CD4-positive, CD25-positive, alpha-beta regulatory T cell (primary cell): Measurements from ENCODE around the gene OR10Z1. TPM values are rescaled to one million over a fixed set of nuclear protein-coding genes. Genes with fewer than 3 reads are reported as not detected.
A peak's percentile ranks its signal among the peaks of the same experiment; 100 is the strongest.

Experiments
- ATAC-seq, 2 donors: fragments of 150-1000 bp; cut with Tn5 transposase; one replicate each; pipeline ENCODE4 v1.10.0; 2021; ENCODE audit warnings: low read depth in 2 of 2, moderate number of reproducible peaks in 2 of 2, moderate library complexity in 1 of 2
- DNase-seq, 3 donors: peaks; one replicate each; pipeline versions ENCODE4 v3.0.0 to v3.0.0-alpha.2; 2012 to 2022; ENCODE audit warnings: mixed read lengths in 1 of 3
- H3K27ac ChIP-seq: one replicate; pipeline ENCODE4 v1.7.0; 2013; ENCODE audit warnings: mild to moderate bottlenecking, low read length; ENCODE audit not compliant: insufficient read depth, poor library complexity, severe bottlenecking
- H3K27me3 ChIP-seq: one replicate; pipeline ENCODE4 v1.7.0; 2013; ENCODE audit warnings: low read length; ENCODE audit not compliant: control insufficient read depth, insufficient read depth
- H3K36me3 ChIP-seq: one replicate; pipeline ENCODE4 v1.7.0; 2013; ENCODE audit warnings: mild to moderate bottlenecking, low read length, moderate library complexity; ENCODE audit not compliant: control insufficient read depth, insufficient read depth
- H3K4me1 ChIP-seq: 2 replicates; pipeline ENCODE4 v1.7.0; 2013; ENCODE audit warnings: mild to moderate bottlenecking, low read length; ENCODE audit not compliant: insufficient read depth, control insufficient read depth, poor library complexity, severe bottlenecking
- H3K4me3 ChIP-seq: one replicate; pipeline ENCODE4 v1.7.0; 2013; ENCODE audit warnings: low read depth, mild to moderate bottlenecking, low read length, moderate library complexity
- H3K9me3 ChIP-seq, 2 experiments: 1 replicate in 1 of 2; 2 replicates in 1 of 2; pipeline ENCODE4 v1.7.0; 2013; ENCODE audit warnings: low read length in 2 of 2, mild to moderate bottlenecking in 1 of 2, moderate library complexity in 1 of 2; ENCODE audit not compliant: control insufficient read depth in 2 of 2
- H3K27ac Mint-ChIP-seq, 3 donors: one replicate each; pipeline ENCODE4 v1.8.0; 2020 to 2022; ENCODE audit warnings: mild to moderate bottlenecking in 3 of 3, mixed read lengths in 3 of 3, moderate library complexity in 2 of 3
- H3K27me3 Mint-ChIP-seq: one replicate; pipeline ENCODE4 v1.8.0; 2022; ENCODE audit warnings: mild to moderate bottlenecking, mixed read lengths
- H3K36me3 Mint-ChIP-seq: one replicate; pipeline ENCODE4 v1.8.0; 2020; ENCODE audit warnings: mixed read lengths
- H3K4me1 Mint-ChIP-seq, 4 donors: one replicate each; pipeline ENCODE4 v1.8.0; 2020 to 2022; ENCODE audit warnings: mixed read lengths in 4 of 4, mild to moderate bottlenecking in 1 of 4
- H3K4me3 Mint-ChIP-seq, 4 donors: one replicate each; pipeline ENCODE4 v1.8.0; 2020 to 2022; ENCODE audit warnings: mild to moderate bottlenecking in 4 of 4, mixed read lengths in 4 of 4, moderate library complexity in 3 of 4
- H3K9me3 Mint-ChIP-seq, 7 donors: one replicate each; pipeline ENCODE4 v1.8.0; 2020 to 2022; ENCODE audit warnings: mixed read lengths in 7 of 7, mild to moderate bottlenecking in 3 of 7, moderate library complexity in 2 of 7
- polyA plus RNA-seq, 4 donors: library from polyadenylated mRNA; unstranded; fragments of 300-500 nt; fragmentation: Illumina TruSeq; gene quantifications; one replicate each; pipeline ENCODE4 v1.2.3, GENCODE V29; 2021
- total RNA-seq: library from RNA; stranded (reverse); gene quantifications from one replicate; pipeline ENCODE4 v1.2.3, GENCODE V29; 2022

Gene OR10Z1
- total and polyA plus RNA-seq, 5 donors from 2014 or later: not detected

DNA sequence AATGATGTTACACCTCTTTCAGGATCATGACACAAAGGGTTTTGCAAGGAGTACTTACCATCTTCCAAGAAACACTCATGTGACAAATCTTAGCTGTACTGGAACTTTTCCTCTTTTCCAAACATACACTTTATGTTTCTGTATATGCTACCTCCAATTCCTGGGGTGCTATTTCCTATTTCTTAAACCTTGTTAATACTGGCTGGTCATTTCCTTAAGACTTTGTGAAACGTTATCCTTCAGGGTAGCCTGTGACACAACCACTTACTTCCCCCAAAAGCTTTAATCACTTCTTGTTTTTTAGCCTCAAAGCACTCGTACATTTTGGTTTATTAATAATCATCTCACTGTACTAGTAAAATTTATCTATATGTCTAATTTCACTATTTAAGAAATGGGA is 39.4 kb downstream of the OR10Z1 start:
- Mint-ChIP-seq H3K9me3 (peaks cover 0 to 4% (median 0%) of the 10 kb centered on the region in 7 donors), H3K36me3 (no peaks in the 10 kb centered on the region), H3K27me3 (no peaks in the 10 kb centered on the region), H3K27ac (no peak overlapping the region), H3K4me3 (no peak overlapping the region), H3K4me1 (peaks cover 0 to 14% (median 11%) of the 10 kb centered on the region in 4 donors)
- H3K4me1 ChIP-seq: peaks cover 7% of the 10 kb centered on the region
- DNase-seq (no peak), ATAC-seq (no peak)
- no peaks in the 10 kb centered on the region for H3K9me3 ChIP-seq
- no peaks in the 10 kb centered on the region for H3K36me3 ChIP-seq
- H3K27ac ChIP-seq: no peak overlapping the region
- H3K4me3 ChIP-seq: no peak overlapping the region
- no peaks in the 10 kb centered on the region for H3K27me3 ChIP-seq

DNA sequence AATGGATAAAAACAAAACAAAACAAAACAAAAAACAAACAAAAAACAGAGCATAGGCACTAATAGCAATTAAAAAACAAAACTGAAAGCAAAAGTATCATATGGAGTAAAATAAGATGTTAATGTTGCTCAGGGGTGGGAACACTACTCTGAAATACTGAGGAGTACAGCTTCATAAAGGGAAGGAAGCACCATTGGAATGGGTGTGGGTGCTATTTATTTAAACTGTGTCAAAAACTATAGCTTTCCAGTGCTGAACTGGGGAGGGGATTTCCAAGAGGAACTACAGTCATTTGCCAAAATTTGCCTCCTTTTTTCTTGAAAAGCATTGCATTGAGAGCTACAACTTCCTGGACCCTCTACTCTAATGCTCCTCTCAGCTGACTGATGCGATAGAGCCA is 41.4 kb downstream of the OR10Z1 start:
- no peak overlapping the region for H3K27ac ChIP-seq
- H3K4me3 Mint-ChIP-seq: peak overlapping the region in 1 of 4 donors; percentile 11
- H3K4me1 Mint-ChIP-seq: peaks cover 0 to 14% (median 11%) of the 10 kb centered on the region in 4 donors
- ATAC-seq (no peak), DNase-seq (no peak)
- no peaks in the 10 kb centered on the region for H3K36me3 ChIP-seq
- no peaks in the 10 kb centered on the region for H3K27me3 Mint-ChIP-seq
- H3K27ac Mint-ChIP-seq: no peak overlapping the region
- H3K9me3 Mint-ChIP-seq: peaks cover 0 to 4% (median 0%) of the 10 kb centered on the region in 7 donors
- H3K27me3 ChIP-seq: no peaks in the 10 kb centered on the region
- peak overlapping the region; percentile 19 for H3K4me3 ChIP-seq
- no peaks in the 10 kb centered on the region for H3K36me3 Mint-ChIP-seq
- no peaks in the 10 kb centered on the region for H3K9me3 ChIP-seq
- peaks cover 7% of the 10 kb centered on the region for H3K4me1 ChIP-seq

DNA sequence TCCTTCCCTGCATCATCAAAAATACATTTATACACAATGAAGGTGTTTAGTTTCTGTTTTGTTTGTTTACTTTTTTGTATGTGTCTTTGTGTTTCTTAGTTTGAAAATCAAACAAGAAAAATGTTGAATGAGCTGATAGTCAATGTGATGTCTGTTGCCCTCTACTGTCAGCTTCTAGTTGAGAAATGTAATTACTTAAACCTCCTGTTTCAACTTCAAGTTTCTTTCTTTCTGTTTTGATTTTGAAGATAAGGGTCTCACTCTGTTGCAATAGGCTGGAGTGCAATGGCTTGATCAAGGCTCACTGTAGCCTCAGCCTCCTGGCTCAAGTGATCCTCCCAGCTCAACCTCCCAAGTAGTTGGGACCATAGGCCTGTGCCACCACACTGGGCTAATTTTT is 44.0 kb downstream of the OR10Z1 start:
- ATAC-seq (no peak), DNase-seq (no peak)
- Mint-ChIP-seq H3K36me3 (no peaks in the 10 kb centered on the region), H3K27me3 (peaks cover 5% of the 10 kb centered on the region), H3K4me1 (peaks cover 0 to 14% (median 11%) of the 10 kb centered on the region in 4 donors), H3K9me3 (peaks cover 0 to 2% (median 0%) of the 10 kb centered on the region in 7 donors), H3K4me3 (no peak overlapping the region), H3K27ac (no peak overlapping the region)
- Histone ChIP-seq H3K27me3 (no peaks in the 10 kb centered on the region), H3K36me3 (no peaks in the 10 kb centered on the region), H3K9me3 (no peaks in the 10 kb centered on the region), H3K4me1 (peaks cover 7% of the 10 kb centered on the region), H3K4me3 (no peak overlapping the region), H3K27ac (no peak overlapping the region)

DNA sequence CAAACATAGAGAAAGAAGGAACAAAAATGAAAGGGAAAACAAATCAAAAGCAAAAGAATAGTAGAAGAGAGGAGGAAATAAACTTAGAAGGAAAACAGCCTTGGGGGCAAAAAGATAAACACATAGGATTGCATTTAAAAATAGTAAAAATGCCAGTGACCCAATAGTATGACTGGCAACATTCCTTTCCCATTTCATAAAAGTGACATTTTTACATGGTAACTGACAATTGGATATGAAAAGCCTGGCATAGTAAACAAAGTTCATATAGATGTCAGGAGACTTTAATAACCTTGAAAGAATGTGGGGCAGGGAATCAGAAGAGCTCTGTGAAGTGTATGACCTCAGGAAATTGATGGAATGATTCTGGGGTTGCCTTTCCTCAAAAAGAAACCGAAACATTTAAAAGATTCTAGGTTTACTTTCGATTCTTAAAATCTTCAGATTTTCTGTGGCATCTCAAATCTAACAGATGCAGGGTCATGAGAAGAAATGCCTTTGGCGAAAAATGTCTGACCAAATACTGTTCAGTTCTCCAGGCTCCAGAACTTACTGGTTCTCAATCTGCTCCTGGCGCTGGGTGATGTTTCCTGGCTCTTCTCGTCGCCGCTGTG is 47.8 kb downstream of the OR10Z1 start:
- no peak overlapping the region for H3K27ac ChIP-seq
- Mint-ChIP-seq H3K36me3 (no peaks in the 10 kb centered on the region), H3K4me1 (no peaks in the 10 kb centered on the region), H3K27me3 (peaks cover 11% of the 10 kb centered on the region), H3K27ac (peak overlapping the region in 1 of 3 donors; percentile 54), H3K4me3 (peak overlapping the region in 2 of 4 donors; percentile 2 to 27), H3K9me3 (peaks cover 0 to 3% (median 0%) of the 10 kb centered on the region in 7 donors)
- H3K27me3 ChIP-seq: no peaks in the 10 kb centered on the region
- no peak for ATAC-seq
- no peaks in the 10 kb centered on the region for H3K4me1 ChIP-seq
- peak overlapping the region; percentile 20 for H3K4me3 ChIP-seq
- no peaks in the 10 kb centered on the region for H3K36me3 ChIP-seq
- DNase-seq: no peak
- H3K9me3 ChIP-seq: no peaks in the 10 kb centered on the region

DNA sequence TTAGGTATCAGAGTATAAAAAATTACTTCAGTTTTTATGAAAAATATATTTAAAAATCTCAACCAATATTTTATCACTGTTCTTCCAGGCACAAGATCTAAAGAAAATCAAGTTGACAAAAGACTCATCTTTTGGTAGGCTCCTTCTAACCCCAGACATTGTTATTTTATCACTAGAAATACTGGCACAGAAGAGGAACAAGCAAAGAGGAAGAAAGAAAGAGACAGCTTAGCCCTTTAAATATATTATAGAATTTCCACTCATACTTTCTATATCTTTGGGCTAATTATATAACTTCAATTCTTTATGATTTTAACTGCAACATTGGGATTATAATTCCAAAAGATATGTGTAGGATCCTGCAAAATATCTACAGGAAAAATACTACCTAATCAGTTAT is 49.0 kb downstream of the OR10Z1 start:
- no peak overlapping the region for H3K4me3 Mint-ChIP-seq
- H3K27me3 Mint-ChIP-seq: peaks cover 11% of the 10 kb centered on the region
- H3K4me1 Mint-ChIP-seq: no peaks in the 10 kb centered on the region
- no peaks in the 10 kb centered on the region for H3K4me1 ChIP-seq
- no peak for DNase-seq
- H3K27me3 ChIP-seq: no peaks in the 10 kb centered on the region
- no peaks in the 10 kb centered on the region for H3K36me3 ChIP-seq
- no peak overlapping the region for H3K4me3 ChIP-seq
- no peaks in the 10 kb centered on the region for H3K9me3 ChIP-seq
- no peaks in the 10 kb centered on the region for H3K36me3 Mint-ChIP-seq
- no peak overlapping the region for H3K27ac Mint-ChIP-seq
- no peak for ATAC-seq
- H3K27ac ChIP-seq: no peak overlapping the region
- H3K9me3 Mint-ChIP-seq: peaks cover 0 to 3% (median 0%) of the 10 kb centered on the region in 7 donors

DNA sequence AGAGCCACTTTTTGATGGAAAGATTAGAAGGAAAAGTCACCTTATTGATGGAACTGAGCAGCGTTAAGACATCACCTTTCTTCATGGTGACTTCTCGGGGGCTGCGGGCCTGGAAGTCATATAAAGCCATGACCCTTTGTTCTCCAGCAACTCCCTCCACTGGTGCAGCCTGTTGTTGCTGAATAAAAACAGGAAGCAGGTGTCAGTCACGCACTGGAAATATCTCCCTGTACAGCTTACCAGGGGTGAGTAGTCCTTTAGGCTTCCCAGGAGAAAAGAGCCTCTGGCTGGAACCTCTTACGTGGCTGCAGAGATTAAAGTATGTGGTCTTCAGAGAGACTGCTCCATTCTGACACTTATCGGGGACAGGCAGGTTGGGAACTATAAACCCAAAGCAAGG is 49.5 kb downstream of the OR10Z1 start:
- no peaks in the 10 kb centered on the region for H3K27me3 ChIP-seq
- H3K9me3 ChIP-seq: no peaks in the 10 kb centered on the region
- H3K36me3 ChIP-seq: no peaks in the 10 kb centered on the region
- H3K27ac Mint-ChIP-seq: no peak overlapping the region
- no peaks in the 10 kb centered on the region for H3K4me1 ChIP-seq
- peaks cover 0 to 3% (median 0%) of the 10 kb centered on the region in 7 donors for H3K9me3 Mint-ChIP-seq
- no peaks in the 10 kb centered on the region for H3K36me3 Mint-ChIP-seq
- no peaks in the 10 kb centered on the region for H3K4me1 Mint-ChIP-seq
- ATAC-seq: no peak
- H3K4me3 Mint-ChIP-seq: no peak overlapping the region
- H3K27me3 Mint-ChIP-seq: peaks cover 11% of the 10 kb centered on the region
- H3K4me3 ChIP-seq: no peak overlapping the region
- H3K27ac ChIP-seq: no peak overlapping the region
- no peak for DNase-seq

Other genes with a start within 250 kb of the OR10Z1 start
- not detected for gene OR10T2, start 205.8 kb upstream of the OR10Z1 start, total RNA-seq
- not detected for gene OR10T2, start 205.8 kb upstream of the OR10Z1 start, polyA plus RNA-seq
- gene OR10K2, start 179.0 kb upstream of the OR10Z1 start, total RNA-seq: not detected
- gene OR10K2, start 179.0 kb upstream of the OR10Z1 start, polyA plus RNA-seq: not detected
- not detected for gene OR10K1, start 143.4 kb upstream of the OR10Z1 start, total RNA-seq
- gene OR10K1, start 143.4 kb upstream of the OR10Z1 start, polyA plus RNA-seq: not detected
- not detected for gene OR10R2, start 133.0 kb upstream of the OR10Z1 start, total RNA-seq
- gene OR10R2, start 133.0 kb upstream of the OR10Z1 start, polyA plus RNA-seq: not detected
- not detected for gene OR6Y1, start 50.9 kb upstream of the OR10Z1 start, total RNA-seq
- not detected for gene OR6Y1, start 50.9 kb upstream of the OR10Z1 start, polyA plus RNA-seq
- not detected for gene OR6P1, start 34.7 kb upstream of the OR10Z1 start, total RNA-seq
- gene OR6P1, start 34.7 kb upstream of the OR10Z1 start, polyA plus RNA-seq: not detected
- gene OR10X1, start 25.4 kb upstream of the OR10Z1 start, total RNA-seq: not detected
- not detected for gene OR10X1, start 25.4 kb upstream of the OR10Z1 start, polyA plus RNA-seq
- gene SPTA1, start 81.4 kb downstream of the OR10Z1 start, total RNA-seq: not detected
- not detected for gene SPTA1, start 81.4 kb downstream of the OR10Z1 start, polyA plus RNA-seq
- gene OR6K2, start 95.4 kb downstream of the OR10Z1 start, total RNA-seq: not detected
- gene OR6K2, start 95.4 kb downstream of the OR10Z1 start, polyA plus RNA-seq: not detected
- gene OR6K3, start 115.5 kb downstream of the OR10Z1 start, total RNA-seq: not detected
- not detected for gene OR6K3, start 115.5 kb downstream of the OR10Z1 start, polyA plus RNA-seq
- gene OR6K6, start 149.5 kb downstream of the OR10Z1 start, total RNA-seq: not detected
- gene OR6K6, start 149.5 kb downstream of the OR10Z1 start, polyA plus RNA-seq: not detected
- not detected for gene OR6N1, start 166.9 kb downstream of the OR10Z1 start, total RNA-seq
- gene OR6N1, start 166.9 kb downstream of the OR10Z1 start, polyA plus RNA-seq: not detected
- not detected for gene OR6N2, start 175.9 kb downstream of the OR10Z1 start, total RNA-seq
- not detected for gene OR6N2, start 175.9 kb downstream of the OR10Z1 start, polyA plus RNA-seq
- gene MNDA, start 226.1 kb downstream of the OR10Z1 start, total RNA-seq: not detected
- gene MNDA, start 226.1 kb downstream of the OR10Z1 start, polyA plus RNA-seq: 1 to 10 TPM in 1 of 4 donors, under 1 TPM in 2, not detected in 1; 0.15 to 1.3 (median 0.52) TPM